Left colon (tissue), 2 donors: ENCODE results near the gene KCNIP1. TPM values are rescaled to one million over a fixed set of nuclear protein-coding genes. Genes with fewer than 3 reads are reported as not detected.

Source experiments
- ATAC-seq: fragments of 200-7000 bp; cut with Tn5 transposase; one replicate; pipeline ENCODE4 v1.9.1; 2020; ENCODE audit warnings: mild to moderate bottlenecking, moderate library complexity
- DNase-seq, 2 donors: peaks; one replicate each; pipeline ENCODE4 v3.0.0-alpha.2; 2020
- intact Hi-C, 2 donors: fragments of 100-400 bp; cut with DNase I in 1 of 2; cut with micrococcal nuclease in 1 of 2; formaldehyde crosslinking; loops; one replicate each; pipeline versions ENCODE4 v1.11.2 to v1.14.0; 2022; cut with DNase I, micrococcal nuclease
- total RNA-seq, 2 donors: library from RNA; stranded (reverse); fragmentation: NEBNext Ultra II Directional; extraction: Animal tissue kit (Norgen Biotek cat#: 25700); gene quantifications; one replicate each; pipeline ENCODE4 v1.2.1, GENCODE V29; 2021
- donor health status: DM: no; HTN: no; CAD: no.
- donor health status: DM: yes; HTN: yes; CAD: no.

KCNIP1 gene
- total RNA-seq, 2 donors from 2014 or later, result 0.22 TPM; not detected in 1

GRCh38 chr5:170715141-170715540, 211.3 kb downstream of the KCNIP1 start:
- no peak for ATAC-seq
- no peak for DNase-seq
- intact Hi-C loops, result no loop called here

GRCh38 chr5:170716396-170716795, 212.6 kb downstream of the KCNIP1 start:
- ATAC-seq, result no peak
- intact Hi-C loops, result no loop called here
- DNase-seq, result no peak

- DNase-seq (no peak), ATAC-seq (no peak)
- intact Hi-C loops, result no loop called here
Measured at GRCh38 chr5:170719551-170719950, 215.7 kb downstream of the KCNIP1 start.

GRCh38 chr5:170720179-170720578, 216.4 kb downstream of the KCNIP1 start:
- intact Hi-C loops, result no loop called here
- ATAC-seq (no peak), DNase-seq (no peak)

- no peak for ATAC-seq
Measured at GRCh38 chr5:170720984-170721383, 217.2 kb downstream of the KCNIP1 start.

GRCh38 chr5:170721681-170722080, 217.9 kb downstream of the KCNIP1 start:
- ATAC-seq (no peak), DNase-seq (no peak)
- intact Hi-C loops, result no loop called here

More at GRCh38 chr5:170720984-170721383, 217.2 kb downstream of the KCNIP1 start:
- intact Hi-C loops, result no loop called here
- DNase-seq, result no peak

- ATAC-seq (no peak), DNase-seq (no peak)
- intact Hi-C loops, result no loop called here
Measured at GRCh38 chr5:170722316-170722715, 218.5 kb downstream of the KCNIP1 start.

- intact Hi-C loops, result no loop called here
- DNase-seq, result no peak
- ATAC-seq, result no peak
Measured at GRCh38 chr5:170731052-170731451, 227.2 kb downstream of the KCNIP1 start.

- ATAC-seq (no peak), DNase-seq (no peak)
- intact Hi-C loops, result no loop called here
Measured at GRCh38 chr5:170732685-170733084, 228.9 kb downstream of the KCNIP1 start.

- ATAC-seq (no peak), DNase-seq (no peak)
- intact Hi-C loops, result no loop called here
Measured at GRCh38 chr5:170736966-170737365, 233.1 kb downstream of the KCNIP1 start.

GRCh38 chr5:170737591-170737990, 233.8 kb downstream of the KCNIP1 start:
- intact Hi-C loops, result no loop called here
- DNase-seq, result no peak
- ATAC-seq, result no peak

- intact Hi-C loops, result no loop called here
- ATAC-seq (no peak), DNase-seq (no peak)
Measured at GRCh38 chr5:170738840-170739239, 235.0 kb downstream of the KCNIP1 start.

GRCh38 chr5:170739446-170739845, 235.6 kb downstream of the KCNIP1 start:
- DNase-seq, result no peak
- intact Hi-C loops, result no loop called here
- ATAC-seq, result no peak

GRCh38 chr5:170740551-170741205, 236.9 kb downstream of the KCNIP1 start:
- DNase-seq (no peak), ATAC-seq (no peak)
- intact Hi-C loops, result loop anchor here in 1 of 2 donors (5.0 kb wide), 2 partner anchors 52 to 597 kb away; no protein-coding TSS in a partner anchor

- ATAC-seq, result no peak
- intact Hi-C loops, result loop anchor here in 1 of 2 donors (5.0 kb wide), 2 partner anchors 50 to 596 kb away; no protein-coding TSS in a partner anchor
- DNase-seq, result no peak
Measured at GRCh38 chr5:170741801-170742200, 238.0 kb downstream of the KCNIP1 start.

GRCh38 chr5:170743876-170744212, 240.0 kb downstream of the KCNIP1 start:
- DNase-seq (no peak), ATAC-seq (no peak)
- intact Hi-C loops, result loop anchor here in 1 of 2 donors (5.0 kb wide), 2 partner anchors 48 to 593 kb away; no protein-coding TSS in a partner anchor

GRCh38 chr5:170745481-170746071, 241.8 kb downstream of the KCNIP1 start:
- ATAC-seq (peak; percentile 50), DNase-seq (no peak)
- intact Hi-C loops, result no loop called here

- ATAC-seq (no peak), DNase-seq (no peak)
- intact Hi-C loops, result no loop called here
Measured at GRCh38 chr5:170746075-170746960, 242.5 kb downstream of the KCNIP1 start.

- DNase-seq, result no peak
- no peak for ATAC-seq
- intact Hi-C loops, result no loop called here
Measured at GRCh38 chr5:170746961-170747340, 243.1 kb downstream of the KCNIP1 start.

GRCh38 chr5:170747357-170747756, 243.5 kb downstream of the KCNIP1 start:
- intact Hi-C loops, result no loop called here
- no peak for DNase-seq
- no peak for ATAC-seq
